H9 (cell line): ENCODE data around the gene ASTN2. TPM values are rescaled to one million over a fixed set of nuclear protein-coding genes. Genes with fewer than 3 reads are reported as not detected.

Source experiments
- DNase-seq: peaks from one replicate; pipeline ENCODE4 v3.0.0-alpha.2; 2017
- H2AFZ ChIP-seq: one replicate; pipeline ENCODE4 v1.6.1; 2013; ENCODE audit warnings: mild to moderate bottlenecking, low read length, control low read depth, moderate library complexity
- H2AK5ac ChIP-seq: 2 replicates; pipeline ENCODE4 v1.6.1; 2013; ENCODE audit warnings: low read length, control low read depth, mixed read lengths; ENCODE audit not compliant: insufficient read length
- H2BK120ac ChIP-seq: one replicate; pipeline ENCODE4 v1.6.1; 2013; ENCODE audit warnings: low read depth, mild to moderate bottlenecking, low read length, control low read depth, inconsistent platforms; ENCODE audit not compliant: poor library complexity, severe bottlenecking
- H2BK12ac ChIP-seq: 2 replicates; pipeline ENCODE4 v1.6.1; 2013; ENCODE audit warnings: low read length, control low read depth, mixed read lengths, low read depth; ENCODE audit not compliant: insufficient read length
- H2BK15ac ChIP-seq: 2 replicates; pipeline ENCODE4 v1.6.1; 2013; ENCODE audit warnings: low read depth, low read length, control low read depth
- H2BK20ac ChIP-seq: one replicate; pipeline ENCODE4 v1.6.1; 2013; ENCODE audit warnings: low read depth, mild to moderate bottlenecking, low read length, control low read depth, inconsistent platforms; ENCODE audit not compliant: poor library complexity, severe bottlenecking
- H2BK5ac ChIP-seq: 2 replicates; pipeline ENCODE4 v1.6.1; 2013; ENCODE audit warnings: low read length, control low read depth, mixed read lengths; ENCODE audit not compliant: insufficient read length
- H3K14ac ChIP-seq: 2 replicates; pipeline ENCODE4 v1.6.1; 2013; ENCODE audit warnings: low read length, control low read depth; ENCODE audit not compliant: insufficient read depth
- H3K18ac ChIP-seq: 2 replicates; pipeline ENCODE4 v1.6.1; 2013; ENCODE audit warnings: low read depth, mild to moderate bottlenecking, mixed read lengths, low read length, control low read depth; ENCODE audit not compliant: insufficient read length
- H3K23ac ChIP-seq: 2 replicates; pipeline ENCODE4 v1.6.1; 2013; ENCODE audit warnings: low read length, control low read depth, mixed read lengths, low read depth; ENCODE audit not compliant: insufficient read length
- H3K23me2 ChIP-seq: 2 replicates; pipeline ENCODE4 v1.6.1; 2013; ENCODE audit warnings: low read depth, mild to moderate bottlenecking, mixed read lengths, low read length, control low read depth; ENCODE audit not compliant: insufficient read length, poor library complexity, severe bottlenecking
- H3K27ac ChIP-seq: 2 replicates; pipeline ENCODE4 v1.5.1; 2013; ENCODE audit warnings: low read length, control low read depth, mixed read lengths, low read depth; ENCODE audit not compliant: insufficient read length
- H3K27me3 ChIP-seq: 2 replicates; pipeline ENCODE4 v1.6.1; 2013; ENCODE audit warnings: low read length, control low read depth, inconsistent platforms; ENCODE audit not compliant: insufficient read depth
- H3K4ac ChIP-seq: 2 replicates; pipeline ENCODE4 v1.6.1; 2013; ENCODE audit warnings: low read depth, mild to moderate bottlenecking, control low read depth, inconsistent platforms, low read length, moderate library complexity
- H3K4me1 ChIP-seq: 2 replicates; pipeline ENCODE4 v1.6.1; 2013; ENCODE audit warnings: low read length, control low read depth, inconsistent platforms; ENCODE audit not compliant: insufficient read depth
- H3K4me2 ChIP-seq: 2 replicates; pipeline ENCODE4 v1.6.1; 2013; ENCODE audit warnings: low read length, control low read depth, mixed read lengths; ENCODE audit not compliant: insufficient read length, insufficient read depth
- H3K56ac ChIP-seq: 2 replicates; pipeline ENCODE4 v1.6.1; 2013; ENCODE audit warnings: low read depth, mild to moderate bottlenecking, mixed read lengths, low read length, control low read depth; ENCODE audit not compliant: insufficient read length
- H3K79me1 ChIP-seq: 2 replicates; pipeline ENCODE4 v1.6.1; 2013; ENCODE audit warnings: low read depth, mild to moderate bottlenecking, moderate library complexity, low read length, control low read depth, inconsistent platforms; ENCODE audit not compliant: insufficient read depth, poor library complexity, severe bottlenecking
- H3K79me2 ChIP-seq: 2 replicates; pipeline ENCODE4 v1.6.1; 2013; ENCODE audit warnings: low read length, control low read depth, inconsistent platforms; ENCODE audit not compliant: insufficient read depth
- H3K9ac ChIP-seq: 2 replicates; pipeline ENCODE4 v1.6.1; 2013; ENCODE audit warnings: low read length, control low read depth, mixed read lengths; ENCODE audit not compliant: insufficient read length; ENCODE audit errors: extremely low read depth
- H3K9me3 ChIP-seq: one replicate; pipeline ENCODE4 v1.6.1; 2013; ENCODE audit warnings: low read depth, low read length, inconsistent platforms; ENCODE audit not compliant: control insufficient read depth
- H3T11ph ChIP-seq: one replicate; pipeline ENCODE4 v1.6.1; 2013; ENCODE audit warnings: mild to moderate bottlenecking, low read length, control low read depth, inconsistent platforms
- H4K20me1 ChIP-seq: one replicate; pipeline ENCODE4 v1.6.1; 2013; ENCODE audit not compliant: control insufficient read depth, insufficient read length, insufficient read depth
- H4K5ac ChIP-seq: 2 replicates; pipeline ENCODE4 v1.6.1; 2013; ENCODE audit warnings: low read depth, mild to moderate bottlenecking, mixed read lengths, low read length, control low read depth; ENCODE audit not compliant: insufficient read length
- H4K8ac ChIP-seq: replicated peaks from 2 replicates; pipeline ENCODE4 v1.6.1; 2013; ENCODE audit warnings: low read length, control low read depth, mixed read lengths, low read depth; ENCODE audit not compliant: insufficient read length
- H4K91ac ChIP-seq: 2 replicates; pipeline ENCODE4 v1.6.1; 2013; ENCODE audit warnings: low read depth, mild to moderate bottlenecking, moderate library complexity, mixed read lengths, low read length, control low read depth; ENCODE audit not compliant: insufficient read length
- H3K27ac Mint-ChIP-seq, 3 experiments: 2 replicates in 2 of 3; 3 replicates in 1 of 3; pipeline ENCODE4 v1.8.0; 2020 to 2021; ENCODE audit warnings: mixed read lengths in 3 of 3, mild to moderate bottlenecking in 1 of 3, moderate library complexity in 1 of 3
- H3K27me3 Mint-ChIP-seq: 2 replicates; pipeline ENCODE4 v1.8.0; 2021; ENCODE audit warnings: low read depth, mild to moderate bottlenecking, moderate library complexity, mixed read lengths
- H3K36me3 Mint-ChIP-seq, 3 experiments: 2 replicates in 2 of 3; 3 replicates in 1 of 3; pipeline ENCODE4 v1.8.0; 2020 to 2021; ENCODE audit warnings: low read depth in 3 of 3, mixed read lengths in 3 of 3; ENCODE audit not compliant: insufficient read depth in 1 of 3
- H3K4me1 Mint-ChIP-seq, 2 experiments: 2 replicates each; pipeline ENCODE4 v1.8.0; 2020; ENCODE audit warnings: mixed read lengths in 2 of 2
- H3K4me3 Mint-ChIP-seq, 2 experiments: 2 replicates in 1 of 2; 3 replicates in 1 of 2; pipeline ENCODE4 v1.8.0; 2020 to 2021; ENCODE audit warnings: mild to moderate bottlenecking in 2 of 2, mixed read lengths in 2 of 2, moderate library complexity in 1 of 2
- H3K9me3 Mint-ChIP-seq, 2 experiments: 2 replicates in 1 of 2; 3 replicates in 1 of 2; pipeline ENCODE4 v1.8.0; 2020; ENCODE audit warnings: mild to moderate bottlenecking in 2 of 2, mixed read lengths in 2 of 2, moderate library complexity in 1 of 2
- CTCF ChIP-seq: fragments of 200-600 bp; sonication (generic); conservative IDR thresholded peaks from 3 replicates; pipeline ENCODE4 v1.8.0; 2021; ENCODE audit warnings: antibody characterized with exemption, mild to moderate bottlenecking
- WGBS: extraction: QIAGEN DNeasy Blood & Tissue Kit; methylation state at CpG from one replicate; pipeline ENCODE4 v1.1.7; 2013; ENCODE audit warnings: missing lambda C conversion rate, low lambda C conversion rate, mixed read lengths; ENCODE audit not compliant: insufficient read length; ENCODE audit errors: extremely low coverage; 5-methylcytosine and 5-hydroxymethylcytosine counted together
- total RNA-seq: library from RNA; stranded (reverse); gene quantifications from 2 replicates; pipeline ENCODE4 v1.2.1, GENCODE V29; 2021

ASTN2 gene
- total RNA-seq, 1 experiment from 2014 or later: 9.7 TPM

GRCh38 chr9:116939161-116939560, 475.7 kb downstream of the ASTN2 start:
- no CpG with 5 or more reads among the region's 1 CpG for WGBS
- H3K27me3 Mint-ChIP-seq: no peaks in the 10 kb centered on the region

More at GRCh38 chr9:116939161-116939560, 475.7 kb downstream of the ASTN2 start:
- Mint-ChIP-seq H3K27ac (no peak overlapping the region), H3K4me1 (peaks cover 2 to 6% of the 10 kb centered on the region in 2 experiments), H3K36me3 (peaks cover 0 to 3% (median 0%) of the 10 kb centered on the region in 3 experiments; a peak in 3 of 7 replicates), H3K4me3 (no peak overlapping the region), H3K9me3 (no peaks in the 10 kb centered on the region; a peak in 1 of 5 replicates)
- no peaks in the 10 kb centered on the region for H3K9me3 ChIP-seq
- H4K20me1 ChIP-seq: no peaks in the 10 kb centered on the region
- H3K27me3 ChIP-seq: no peaks in the 10 kb centered on the region
- H2AFZ ChIP-seq: no peak overlapping the region
- no peak overlapping the region for H3T11ph ChIP-seq
- no peak for TF ChIP-seq CTCF
- no peak overlapping the region for H3K4me2 ChIP-seq
- no peaks in the 10 kb centered on the region for H3K23me2 ChIP-seq
- no peak for DNase-seq
- no peak overlapping the region for H4K8ac ChIP-seq
- no peak overlapping the region for H4K91ac ChIP-seq
- H3K56ac ChIP-seq: no peak overlapping the region
- no peak overlapping the region for H3K4ac ChIP-seq
- H3K14ac ChIP-seq: no peak overlapping the region
- no peak overlapping the region for H3K9ac ChIP-seq
- H3K18ac ChIP-seq: no peak overlapping the region
- H3K79me2 ChIP-seq: no peaks in the 10 kb centered on the region
- H3K4me1 ChIP-seq: no peaks in the 10 kb centered on the region
- no peak overlapping the region for H2BK5ac ChIP-seq
- no peak overlapping the region for H4K5ac ChIP-seq
- no peak overlapping the region for H2BK120ac ChIP-seq
- no peak overlapping the region for H3K27ac ChIP-seq
- no peaks in the 10 kb centered on the region for H3K79me1 ChIP-seq
- no peak overlapping the region for H2BK20ac ChIP-seq
- no peak overlapping the region for H3K23ac ChIP-seq
- no peak overlapping the region for H2BK12ac ChIP-seq
- H2AK5ac ChIP-seq: no peak overlapping the region
- no peak overlapping the region for H2BK15ac ChIP-seq
